ENCODE measurements around the gene TSGA10IP.
A peak's percentile ranks its signal among the peaks of the same experiment; 100 is the strongest.

Gene TSGA10IP

GRCh38 chr11:65918211-65919140 is 26.8 kb upstream of the TSGA10IP start, which contains the start of gene C11orf68:
C11orf68 (minus strand) TSS chr11:65919062; CDS start chr11:65919031, 31 bp downstream.
- DNase-seq, result no peak

- peak; percentile 99 for DNase-seq
Measured at GRCh38 chr11:65919141-65919572, 26.1 kb upstream of the TSGA10IP start, which contains the start of gene DRAP1. DRAP1 (plus strand) TSS chr11:65919426; CDS start chr11:65919502, 76 bp downstream.

GRCh38 chr11:65919573-65920371 is 25.5 kb upstream of the TSGA10IP start:
- DNase-seq, result peak; percentile 50 to 61

- no peak for DNase-seq
Measured at GRCh38 chr11:65920372-65920802, 24.9 kb upstream of the TSGA10IP start.

GRCh38 chr11:65921033-65921555 is 24.2 kb upstream of the TSGA10IP start:
- DNase-seq, result no peak

GRCh38 chr11:65921876-65922275 is 23.4 kb upstream of the TSGA10IP start:
- no peak for DNase-seq

- no peak for DNase-seq
Measured at GRCh38 chr11:65922565-65922964, 22.7 kb upstream of the TSGA10IP start.

- DNase-seq, result no peak
Measured at GRCh38 chr11:65925397-65925796, 19.9 kb upstream of the TSGA10IP start.

- peak; percentile 69 to 72 for DNase-seq
Measured at GRCh38 chr11:65927904-65928397, 17.3 kb upstream of the TSGA10IP start.

GRCh38 chr11:65928667-65929066 is 16.6 kb upstream of the TSGA10IP start:
- no peak for DNase-seq

GRCh38 chr11:65931773-65932557 is 13.3 kb upstream of the TSGA10IP start:
- no peak for DNase-seq

GRCh38 chr11:65932558-65932919 is 12.7 kb upstream of the TSGA10IP start:
- DNase-seq, result no peak

GRCh38 chr11:65934014-65934413 is 11.3 kb upstream of the TSGA10IP start:
- no peak for DNase-seq

- no peak for DNase-seq
Measured at GRCh38 chr11:65937766-65938165, 7.5 kb upstream of the TSGA10IP start.

GRCh38 chr11:65941720-65942310 is 3.5 kb upstream of the TSGA10IP start:
- no peak for DNase-seq

- DNase-seq, result no peak
Measured at GRCh38 chr11:65942531-65942930, 2.7 kb upstream of the TSGA10IP start.

GRCh38 chr11:65944191-65944590 is 1.1 kb upstream of the TSGA10IP start:
- no peak for DNase-seq

- DNase-seq, result no peak
Measured at GRCh38 chr11:65944767-65945166, 513 bp upstream of the TSGA10IP start.

GRCh38 chr11:65945941-65946558 is 770 bp downstream of the TSGA10IP start:
- no peak for DNase-seq

GRCh38 chr11:65946655-65947054 is 1.4 kb downstream of the TSGA10IP start:
- DNase-seq, result no peak

- no peak for DNase-seq
Measured at GRCh38 chr11:65947133-65947532, 1.9 kb downstream of the TSGA10IP start.
